Immature natural killer cell (primary cell): ENCODE results near the gene HIPK4. TPM values are rescaled to one million over a fixed set of nuclear protein-coding genes. Genes with fewer than 3 reads are reported as not detected.
"Not testable (repeated sequence)": the region's sequence is repeated elsewhere in the genome, so short reads cannot be mapped to it uniquely, and the experiment has no call there.

Experiments
- DNase-seq, 3 donors: peaks; one replicate each; pipeline ENCODE4 v3.0.0; 2022; ENCODE audit warnings: mixed read lengths in 1 of 3
- H3K27ac Mint-ChIP-seq, 6 donors: one replicate each; pipeline ENCODE4 v1.8.0; 2020; ENCODE audit warnings: mixed read lengths in 6 of 6, mild to moderate bottlenecking in 5 of 6, inconsistent platforms in 4 of 6, moderate library complexity in 3 of 6
- H3K27me3 Mint-ChIP-seq, 3 donors: one replicate each; pipeline ENCODE4 v1.8.0; 2020 to 2021; ENCODE audit warnings: low read depth in 3 of 3, mild to moderate bottlenecking in 3 of 3, mixed read lengths in 3 of 3, moderate library complexity in 3 of 3, inconsistent platforms in 1 of 3
- H3K36me3 Mint-ChIP-seq, 3 donors: one replicate each; pipeline ENCODE4 v1.8.0; 2020; ENCODE audit warnings: mixed read lengths in 3 of 3, inconsistent platforms in 2 of 3, mild to moderate bottlenecking in 2 of 3
- H3K4me1 Mint-ChIP-seq, 2 donors: one replicate each; pipeline ENCODE4 v1.8.0; 2020; ENCODE audit warnings: inconsistent platforms in 2 of 2, mild to moderate bottlenecking in 2 of 2, mixed read lengths in 2 of 2, moderate library complexity in 1 of 2
- H3K4me3 Mint-ChIP-seq, 5 donors: one replicate each; pipeline ENCODE4 v1.8.0; 2020; ENCODE audit warnings: mild to moderate bottlenecking in 5 of 5, mixed read lengths in 5 of 5, inconsistent platforms in 3 of 5, moderate library complexity in 3 of 5
- H3K9me3 Mint-ChIP-seq, 6 donors: one replicate each; pipeline ENCODE4 v1.8.0; 2020; ENCODE audit warnings: mild to moderate bottlenecking in 6 of 6, mixed read lengths in 6 of 6, inconsistent platforms in 4 of 6, moderate library complexity in 3 of 6
- polyA plus RNA-seq, 3 donors: library from polyadenylated mRNA; unstranded; fragments of 300-500 nt; fragmentation: Illumina TruSeq; gene quantifications; one replicate each; pipeline ENCODE4 v1.2.3, GENCODE V29; 2021

Gene HIPK4
- polyA plus RNA-seq, 3 donors from 2014 or later: 0.15 TPM; not detected in 2

DNA sequence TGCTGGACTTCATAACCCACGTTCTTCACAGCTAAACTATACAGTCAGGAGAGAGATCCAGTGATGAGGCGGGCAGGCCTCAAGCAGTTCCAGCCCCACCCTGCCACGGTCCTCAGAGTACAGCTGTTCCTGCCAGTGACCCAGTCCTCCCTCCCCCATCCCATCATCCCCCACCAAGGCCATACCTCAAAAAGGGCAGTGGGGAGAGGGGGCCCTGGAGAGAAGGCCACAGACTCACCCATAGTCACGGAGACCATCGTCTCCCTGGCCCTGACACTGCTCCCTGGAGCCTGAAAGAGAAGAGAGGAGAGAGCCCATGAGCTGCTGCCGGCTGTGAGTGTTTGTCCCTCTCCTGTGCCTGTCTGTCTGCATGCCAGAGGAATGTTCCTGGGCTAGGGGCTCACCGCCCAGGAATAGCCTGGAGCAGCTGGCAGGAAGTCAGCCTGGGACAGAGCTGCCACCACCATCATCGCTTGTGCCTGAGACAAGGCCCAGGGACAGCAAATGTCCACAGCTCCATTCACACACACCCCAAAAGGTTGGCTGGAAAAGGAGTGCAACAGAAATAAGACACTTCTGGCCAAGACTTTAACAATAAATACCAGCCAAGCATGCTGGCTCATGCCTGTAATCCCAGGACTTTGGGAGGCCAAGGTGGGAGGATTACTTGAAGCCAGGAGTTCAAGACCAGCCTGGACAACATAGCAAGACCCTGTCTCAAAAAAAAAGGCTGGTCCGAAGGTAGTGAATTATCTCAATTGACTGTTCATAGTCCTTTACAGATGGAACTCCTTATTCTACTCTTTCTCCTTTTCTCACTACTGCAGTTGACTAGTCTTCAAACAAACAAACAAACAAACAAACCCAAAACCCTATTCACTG lies 48.1 kb downstream of the HIPK4 start:
- H3K27me3 Mint-ChIP-seq: peaks cover 0 to 2% (median 0%) of the 10 kb centered on the region in 3 donors
- DNase-seq: no peak
- H3K4me1 Mint-ChIP-seq: peaks cover 8 to 9% of the 10 kb centered on the region in 2 donors
- H3K4me3 Mint-ChIP-seq: no peak overlapping the region
- H3K36me3 Mint-ChIP-seq: peaks cover 4 to 12% (median 8%) of the 10 kb centered on the region in 3 donors
- no peaks in the 10 kb centered on the region for H3K9me3 Mint-ChIP-seq
- peak overlapping the region in 2 of 6 donors; percentile 59 to 63 for H3K27ac Mint-ChIP-seq

DNA sequence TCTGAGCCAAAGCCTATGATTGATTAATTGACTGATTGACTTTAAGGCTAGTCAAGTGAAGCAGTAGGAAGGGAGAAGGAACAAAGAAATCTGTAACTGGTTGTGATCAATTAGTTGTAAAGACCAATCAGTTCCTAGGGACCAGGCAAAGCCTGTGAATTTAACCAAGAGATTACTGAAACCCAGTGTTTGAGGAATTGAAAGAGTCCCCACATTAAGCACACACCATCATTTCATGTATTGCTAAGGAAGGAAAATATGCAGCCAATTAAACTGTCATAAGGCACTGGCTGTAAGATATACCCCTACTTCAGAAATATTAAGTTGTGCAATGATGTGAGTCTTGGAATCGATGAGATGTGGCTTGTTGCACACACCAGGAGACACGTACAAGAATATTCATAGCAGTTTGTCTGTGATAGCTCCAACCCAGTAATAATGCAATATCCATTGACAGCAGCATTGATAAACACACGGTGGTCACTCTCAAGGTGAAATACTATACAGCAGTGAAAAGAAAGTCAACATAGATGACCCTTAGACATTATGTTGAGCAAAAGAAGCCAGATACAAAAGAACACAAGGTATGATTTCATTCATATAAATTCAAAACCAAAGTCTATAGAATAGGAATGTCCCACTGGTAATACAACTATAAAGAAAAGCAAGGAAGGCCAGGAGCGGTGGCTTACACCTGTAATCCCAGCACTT lies 50.8 kb downstream of the HIPK4 start:
- Mint-ChIP-seq H3K4me1 (peaks cover 5 to 9% of the 10 kb centered on the region in 2 donors), H3K27ac (no peak overlapping the region), H3K4me3 (no peak overlapping the region), H3K27me3 (peaks cover 0 to 2% (median 0%) of the 10 kb centered on the region in 3 donors), H3K9me3 (no peaks in the 10 kb centered on the region), H3K36me3 (peaks cover 4 to 12% (median 8%) of the 10 kb centered on the region in 3 donors)
- no peak for DNase-seq

- Mint-ChIP-seq H3K4me1 (peaks cover 4 to 8% of the 10 kb centered on the region in 2 donors), H3K36me3 (peaks cover 10 to 21% (median 12%) of the 10 kb centered on the region in 3 donors), H3K27ac (no peak overlapping the region), H3K4me3 (no peak overlapping the region), H3K9me3 (no peaks in the 10 kb centered on the region), H3K27me3 (peaks cover 0 to 2% (median 0%) of the 10 kb centered on the region in 3 donors)
- DNase-seq: no peak
These were observed 52.4 kb downstream of the HIPK4 start for GRCh38 chr19:40337594-40337993.

GRCh38 chr19:40337107-40337506 lies 52.9 kb downstream of the HIPK4 start:
- no peaks in the 10 kb centered on the region for H3K27me3 Mint-ChIP-seq
- H3K27ac Mint-ChIP-seq: no peak overlapping the region
- peaks cover 0 to 3% of the 10 kb centered on the region in 2 donors for H3K4me1 Mint-ChIP-seq
- DNase-seq: no peak
- no peaks in the 10 kb centered on the region for H3K9me3 Mint-ChIP-seq
- H3K36me3 Mint-ChIP-seq: peaks cover 12 to 21% (median 12%) of the 10 kb centered on the region in 3 donors
- no peak overlapping the region for H3K4me3 Mint-ChIP-seq

GRCh38 chr19:40336601-40336900 lies 53.4 kb downstream of the HIPK4 start:
- DNase-seq: no peak
- peaks cover 12 to 21% (median 13%) of the 10 kb centered on the region in 3 donors for H3K36me3 Mint-ChIP-seq
- no peak overlapping the region for H3K4me3 Mint-ChIP-seq
- H3K4me1 Mint-ChIP-seq: no peaks in the 10 kb centered on the region
- H3K27ac Mint-ChIP-seq: no peak overlapping the region
- H3K27me3 Mint-ChIP-seq: no peaks in the 10 kb centered on the region
- no peaks in the 10 kb centered on the region for H3K9me3 Mint-ChIP-seq

- no peak for DNase-seq
These were observed 54.0 kb downstream of the HIPK4 start for GRCh38 chr19:40335855-40336600.

DNA sequence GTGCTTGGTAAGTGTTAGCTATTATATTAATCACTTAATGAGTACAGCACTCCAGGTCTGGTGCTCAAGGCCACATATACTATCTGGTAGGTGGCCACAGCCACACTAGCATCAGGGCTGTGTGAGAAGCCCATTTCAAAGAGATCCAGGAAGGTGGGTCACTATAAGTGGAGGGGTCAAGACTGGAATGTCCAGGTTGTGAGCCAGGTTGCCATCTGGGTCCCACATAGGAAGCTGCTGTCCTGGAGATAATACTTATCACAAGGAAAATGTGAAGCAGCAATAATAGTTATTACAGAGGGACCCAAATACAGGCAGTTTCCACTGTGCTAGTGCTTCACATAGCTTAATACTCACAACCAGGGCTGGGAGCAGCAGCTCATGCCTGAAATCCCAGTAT lies 54.9 kb downstream of the HIPK4 start:
- peaks cover 12 to 27% (median 14%) of the 10 kb centered on the region in 3 donors for H3K36me3 Mint-ChIP-seq
- H3K4me1 Mint-ChIP-seq: no peaks in the 10 kb centered on the region
- H3K27ac Mint-ChIP-seq: no peak overlapping the region
- DNase-seq: no peak
- no peaks in the 10 kb centered on the region for H3K27me3 Mint-ChIP-seq
- no peak overlapping the region for H3K4me3 Mint-ChIP-seq
- no peaks in the 10 kb centered on the region for H3K9me3 Mint-ChIP-seq

More at GRCh38 chr19:40335855-40336600, 54.0 kb downstream of the HIPK4 start:
- Mint-ChIP-seq H3K4me1 (no peaks in the 10 kb centered on the region), H3K27ac (no peak overlapping the region), H3K36me3 (peaks cover 12 to 25% (median 15%) of the 10 kb centered on the region in 3 donors), H3K9me3 (no peaks in the 10 kb centered on the region), H3K4me3 (no peak overlapping the region), H3K27me3 (no peaks in the 10 kb centered on the region)

DNA sequence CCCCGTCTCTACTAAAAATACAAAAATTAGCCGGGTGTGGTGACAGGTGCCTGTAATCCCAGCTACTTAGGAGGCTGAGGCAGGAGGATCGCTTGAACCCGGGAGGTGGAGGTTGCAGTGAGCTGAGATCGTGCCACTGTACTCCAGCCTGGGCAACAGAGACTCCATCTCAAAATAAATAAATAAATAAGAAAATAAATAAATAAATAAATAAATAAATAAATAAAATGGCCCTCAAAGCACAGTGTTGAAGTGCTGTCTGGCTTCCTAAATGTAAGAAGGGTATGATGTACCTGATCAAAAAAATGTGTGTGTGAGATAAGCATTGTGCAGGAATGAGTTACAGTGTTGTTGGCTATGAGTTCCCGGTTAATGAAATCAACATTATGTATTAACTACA lies 56.9 kb downstream of the HIPK4 start:
- H3K9me3 Mint-ChIP-seq, H3K27me3 Mint-ChIP-seq, H3K4me1 Mint-ChIP-seq, DNase-seq, H3K4me3 Mint-ChIP-seq, H3K27ac Mint-ChIP-seq: not testable (repeated sequence)
- H3K36me3 Mint-ChIP-seq: peaks cover 13 to 27% (median 16%) of the 10 kb centered on the region in 3 donors

GRCh38 chr19:40332669-40333068 lies 57.3 kb downstream of the HIPK4 start:
- no peak for DNase-seq
- H3K36me3 Mint-ChIP-seq: peaks cover 13 to 28% (median 16%) of the 10 kb centered on the region in 3 donors
- no peak overlapping the region for H3K4me3 Mint-ChIP-seq
- H3K9me3 Mint-ChIP-seq: no peaks in the 10 kb centered on the region
- H3K27me3 Mint-ChIP-seq: no peaks in the 10 kb centered on the region
- H3K27ac Mint-ChIP-seq: no peak overlapping the region
- H3K4me1 Mint-ChIP-seq: no peaks in the 10 kb centered on the region

GRCh38 chr19:40331052-40331451 lies 58.9 kb downstream of the HIPK4 start:
- H3K4me1 Mint-ChIP-seq: no peaks in the 10 kb centered on the region
- no peak for DNase-seq
- H3K27me3 Mint-ChIP-seq: no peaks in the 10 kb centered on the region
- peak overlapping the region in 1 of 6 donors; percentile 30 for H3K27ac Mint-ChIP-seq
- peaks cover 13 to 34% (median 16%) of the 10 kb centered on the region in 3 donors for H3K36me3 Mint-ChIP-seq
- H3K9me3 Mint-ChIP-seq: no peaks in the 10 kb centered on the region
- H3K4me3 Mint-ChIP-seq: no peak overlapping the region

Other genes with a start within 250 kb of the HIPK4 start
- under 1 TPM in 2 of 3 donors, not detected in 1; 0.36 to 0.42 TPM for gene MAP3K10, start 198.8 kb downstream of the HIPK4 start, polyA plus RNA-seq
- not detected for gene TTC9B, start 171.8 kb downstream of the HIPK4 start, polyA plus RNA-seq
- not detected for gene CCNP, start 163.5 kb downstream of the HIPK4 start, polyA plus RNA-seq
- gene AKT2, start 104.8 kb downstream of the HIPK4 start, polyA plus RNA-seq: 10 to 100 TPM; 32.7 to 47.6 (median 34.4) TPM
- 10 to 100 TPM; 10.0 to 14.1 (median 12.5) TPM for gene C19orf47, start 41.8 kb downstream of the HIPK4 start, polyA plus RNA-seq
- 10 to 100 TPM; 60.8 to 94.9 (median 63.7) TPM for gene PLD3, start 41.5 kb downstream of the HIPK4 start, polyA plus RNA-seq
- 10 to 100 TPM in 1 of 3 donors, 1 to 10 TPM in 1, under 1 TPM in 1; 0.62 to 13.0 (median 1.2) TPM for gene PRX, start 23.2 kb upstream of the HIPK4 start, polyA plus RNA-seq
- gene SERTAD1, start 35.8 kb upstream of the HIPK4 start, polyA plus RNA-seq: 10 to 100 TPM; 45.2 to 55.2 (median 49.3) TPM
- 10 to 100 TPM; 25.9 to 82.2 (median 62.0) TPM for gene SERTAD3, start 54.2 kb upstream of the HIPK4 start, polyA plus RNA-seq
- gene BLVRB, start 75.6 kb upstream of the HIPK4 start, polyA plus RNA-seq: 10 to 100 TPM; 30.8 to 52.5 (median 45.9) TPM
- under 1 TPM in 1 of 3 donors, not detected in 2; 0.26 TPM for gene SPTBN4, start 76.8 kb upstream of the HIPK4 start, polyA plus RNA-seq
- 100 to 1,000 TPM; 115 to 186 (median 156) TPM for gene SHKBP1, start 186.7 kb upstream of the HIPK4 start, polyA plus RNA-seq
- 10 to 100 TPM in 2 of 3 donors, 1 to 10 TPM in 1; 8.9 to 21.5 (median 18.8) TPM for gene LTBP4, start 211.2 kb upstream of the HIPK4 start, polyA plus RNA-seq